CD14-positive monocyte (primary cell): ENCODE data around the gene TRAPPC6A. TPM values are rescaled to one million over a fixed set of nuclear protein-coding genes. Genes with fewer than 3 reads are reported as not detected.

ENCODE experiments used
- DNase-seq, 3 donors: peaks; one replicate each; pipeline ENCODE4 v3.0.0-alpha.2; 2011 to 2022
- H2AFZ ChIP-seq: 2 replicates; pipeline ENCODE4 v1.6.0; 2012; ENCODE audit warnings: mild to moderate bottlenecking, low read depth, low read length, inconsistent platforms; ENCODE audit not compliant: insufficient read depth, poor library complexity, severe bottlenecking
- H3K27ac ChIP-seq, 2 donors: 1 replicate in 1 of 2; 2 replicates in 1 of 2; pipeline ENCODE4 v1.5.1; 2012 to 2013; ENCODE audit warnings: low read length in 2 of 2, control low read depth in 1 of 2, inconsistent platforms in 1 of 2, low read depth in 1 of 2, mild to moderate bottlenecking in 1 of 2
- H3K27me3 ChIP-seq, 2 donors: one replicate each; pipeline versions ENCODE4 v1.6.0 to v1.6.1; 2011 to 2013; ENCODE audit warnings: low read length in 2 of 2; ENCODE audit not compliant: control insufficient read depth in 2 of 2, insufficient read depth in 2 of 2
- H3K36me3 ChIP-seq, 2 donors: replicated peaks in 1 of 2; 1 replicate in 1 of 2; 2 replicates in 1 of 2; pipeline versions ENCODE4 v1.5.1 to v1.6.1; 2012 to 2013; ENCODE audit warnings: low read length in 2 of 2, control low read depth in 1 of 2, inconsistent platforms in 1 of 2, mild to moderate bottlenecking in 1 of 2; ENCODE audit not compliant: insufficient read depth in 2 of 2, control insufficient read depth in 1 of 2
- H3K4me1 ChIP-seq, 2 donors: 1 replicate in 1 of 2; 2 replicates in 1 of 2; pipeline versions ENCODE4 v1.5.1 to v1.6.1; 2012 to 2013; ENCODE audit warnings: low read length in 2 of 2, control low read depth in 1 of 2, inconsistent platforms in 1 of 2, mild to moderate bottlenecking in 1 of 2, moderate library complexity in 1 of 2; ENCODE audit not compliant: insufficient read depth in 2 of 2, control insufficient read depth in 1 of 2
- H3K4me2 ChIP-seq: replicated peaks from 2 replicates; pipeline ENCODE3; 2012; ENCODE audit warnings: low read length, moderate library complexity, mild to moderate bottlenecking; ENCODE audit not compliant: poor library complexity, severe bottlenecking; ENCODE audit errors: extremely low read depth
- H3K4me3 ChIP-seq, 3 experiments: fragments of 200-600 bp in 1 of 3; sonication (generic) in 1 of 3; replicated peaks in 1 of 3; 1 replicate in 2 of 3; 2 replicates in 1 of 3; pipeline ENCODE4 v1.5.1; 2011 to 2013; ENCODE audit warnings: low read length in 3 of 3, mild to moderate bottlenecking in 3 of 3, control low read depth in 2 of 3, low read depth in 2 of 3, inconsistent platforms in 1 of 3, moderate library complexity in 1 of 3
- H3K79me2 ChIP-seq: 2 replicates; pipeline ENCODE4 v1.6.0; 2012; ENCODE audit warnings: mild to moderate bottlenecking, control low read depth, inconsistent platforms, low read length, moderate library complexity; ENCODE audit not compliant: insufficient read depth
- H3K9ac ChIP-seq: 2 replicates; pipeline ENCODE4 v1.6.0; 2017; ENCODE audit warnings: low read length, mild to moderate bottlenecking; ENCODE audit not compliant: insufficient read depth, poor library complexity, severe bottlenecking
- H3K9me3 ChIP-seq, 2 donors: replicated peaks in 1 of 2; 1 replicate in 1 of 2; 2 replicates in 1 of 2; pipeline versions ENCODE4 v1.5.1 to v1.6.1; 2012 to 2013; ENCODE audit warnings: low read length in 2 of 2, control low read depth in 1 of 2; ENCODE audit not compliant: control insufficient read depth in 1 of 2, insufficient read depth in 1 of 2
- H4K20me1 ChIP-seq: 2 replicates; pipeline ENCODE4 v1.6.0; 2012; ENCODE audit warnings: mild to moderate bottlenecking, low read length, control low read depth, moderate library complexity; ENCODE audit not compliant: insufficient read depth
- H3K27ac Mint-ChIP-seq, 7 donors: one replicate each; pipeline ENCODE4 v1.8.0; 2020; ENCODE audit warnings: mild to moderate bottlenecking in 7 of 7, mixed read lengths in 7 of 7, moderate library complexity in 6 of 7, inconsistent platforms in 2 of 7
- H3K27me3 Mint-ChIP-seq, 3 donors: one replicate each; pipeline ENCODE4 v1.8.0; 2021 to 2022; ENCODE audit warnings: low read depth in 3 of 3, mild to moderate bottlenecking in 3 of 3, mixed read lengths in 3 of 3, moderate library complexity in 3 of 3, inconsistent platforms in 1 of 3
- H3K36me3 Mint-ChIP-seq, 2 donors: one replicate each; pipeline ENCODE4 v1.8.0; 2020; ENCODE audit warnings: mixed read lengths in 2 of 2, inconsistent platforms in 1 of 2, mild to moderate bottlenecking in 1 of 2
- H3K4me1 Mint-ChIP-seq: one replicate; pipeline ENCODE4 v1.8.0; 2020; ENCODE audit warnings: mild to moderate bottlenecking, mixed read lengths
- H3K4me3 Mint-ChIP-seq, 2 donors: one replicate each; pipeline ENCODE4 v1.8.0; 2020; ENCODE audit warnings: mild to moderate bottlenecking in 2 of 2, mixed read lengths in 2 of 2, moderate library complexity in 1 of 2
- H3K9me3 Mint-ChIP-seq, 7 donors: one replicate each; pipeline ENCODE4 v1.8.0; 2020 to 2022; ENCODE audit warnings: mixed read lengths in 7 of 7, mild to moderate bottlenecking in 6 of 7, moderate library complexity in 6 of 7, inconsistent platforms in 2 of 7
- CTCF ChIP-seq: fragments of 200-600 bp; IDR thresholded peaks from one replicate; pipeline ENCODE4 v1.8.0; 2022; ENCODE audit warnings: antibody characterized with exemption, mild to moderate bottlenecking
- WGBS: methylation state at CpG from one replicate; pipeline ENCODE4 v1.1.5; 2013; ENCODE audit warnings: missing lambda C conversion rate; ENCODE audit not compliant: insufficient coverage; 5-methylcytosine and 5-hydroxymethylcytosine counted together
- intact Hi-C, 2 donors: fragments of 100-400 bp; cut with micrococcal nuclease; formaldehyde crosslinking; loops; one replicate each; pipeline versions ENCODE4 v1.15.0 to v1.15.1; 2023
- polyA plus RNA-seq, 3 donors: library from polyadenylated mRNA; depleted of rRNA in 1 of 3; unstranded in 2 of 3; stranded (reverse) in 1 of 3; fragments of 300-500 nt in 2 of 3; fragments of >200 nt in 1 of 3; fragmentation: Illumina TruSeq in 2 of 3; gene quantifications; 1 replicate in 2 of 3; 2 replicates in 1 of 3; pipeline ENCODE4 v1.2.3, GENCODE V29; 2012 to 2021

Gene TRAPPC6A
- polyA plus RNA-seq, 3 donors = 49.7 to 82.7 (median 63.4) TPM

GRCh38 chr19:45179892-45180370 lies 1.9 kb upstream of the TRAPPC6A start:
- H2AFZ ChIP-seq = peak overlapping the region; percentile 85
- Mint-ChIP-seq H3K4me3 (peak overlapping the region; percentile 74 to 81), H3K27ac (peak overlapping the region in 2 of 7 donors; percentile 30 to 60), H3K36me3 (peaks cover 17 to 26% of the 10 kb centered on the region in 2 donors), H3K27me3 (no peaks in the 10 kb centered on the region), H3K9me3 (peaks cover 0 to 2% (median 0%) of the 10 kb centered on the region in 7 donors), H3K4me1 (peaks cover 61% of the 10 kb centered on the region)
- intact Hi-C loops = loop anchor here in 1 of 2 donors (5.0 kb wide), 2 partner anchors 88 to 103 kb away; partner anchors contain the start of genes GEMIN7, PPP1R37 and ZNF296
- no peaks in the 10 kb centered on the region for H3K27me3 ChIP-seq
- H3K4me1 ChIP-seq = peaks cover 52 to 67% of the 10 kb centered on the region in 2 donors
- DNase-seq = no peak
- peaks cover 3 to 7% of the 10 kb centered on the region in 2 donors for H3K36me3 ChIP-seq
- peak overlapping the region; percentile 87 for H3K9ac ChIP-seq
- TF ChIP-seq CTCF = no peak
- H3K27ac ChIP-seq = peak overlapping the region in 1 of 2 donors; percentile 96
- 84% methylated on average over 3 of the region's 9 CpGs for WGBS
- H4K20me1 ChIP-seq = peaks cover 36% of the 10 kb centered on the region
- H3K79me2 ChIP-seq = peaks cover 46% of the 10 kb centered on the region
- H3K9me3 ChIP-seq = no peaks in the 10 kb centered on the region
- H3K4me2 ChIP-seq = peak overlapping the region; percentile 77
- peak overlapping the region; percentile 37 to 92 (median 69) for H3K4me3 ChIP-seq

DNA sequence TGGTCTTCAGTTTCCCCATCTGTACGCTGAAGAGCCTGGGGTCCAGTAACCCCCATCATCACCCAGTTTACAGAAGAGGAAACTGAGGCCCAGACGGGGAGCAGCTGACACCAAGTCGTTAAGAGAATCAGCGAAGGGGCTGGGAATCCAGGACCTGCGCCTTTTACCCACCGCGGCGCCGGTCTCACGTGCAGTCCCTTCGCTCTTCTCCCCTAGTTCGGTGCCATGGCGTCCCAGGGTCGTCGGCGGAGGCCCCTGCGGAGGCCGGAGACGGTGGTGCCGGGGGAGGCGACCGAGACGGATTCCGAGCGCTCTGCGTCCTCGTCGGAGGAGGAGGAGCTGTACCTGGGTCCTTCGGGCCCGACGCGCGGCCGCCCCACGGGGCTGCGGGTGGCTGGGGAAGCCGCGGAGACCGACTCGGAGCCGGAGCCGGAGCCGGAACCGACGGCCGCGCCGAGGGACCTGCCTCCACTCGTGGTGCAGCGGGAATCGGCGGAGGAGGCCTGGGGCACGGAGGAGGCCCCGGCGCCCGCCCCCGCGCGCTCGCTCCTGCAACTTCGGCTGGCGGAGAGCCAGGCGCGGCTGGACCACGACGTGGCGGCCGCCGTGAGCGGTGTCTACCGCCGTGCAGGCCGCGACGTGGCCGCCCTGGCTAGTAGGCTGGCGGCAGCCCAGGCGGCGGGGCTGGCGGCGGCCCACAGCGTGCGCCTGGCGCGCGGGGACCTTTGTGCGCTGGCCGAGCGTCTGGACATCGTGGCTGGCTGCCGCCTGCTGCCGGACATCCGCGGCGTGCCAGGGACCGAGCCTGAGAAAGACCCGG lies 1.2 kb upstream of the TRAPPC6A start:
- 6% methylated on average over 95 of the region's 97 CpGs for WGBS
- Histone ChIP-seq H3K36me3 (peaks cover 3 to 7% of the 10 kb centered on the region in 2 donors), H3K9me3 (no peaks in the 10 kb centered on the region), H4K20me1 (peaks cover 35% of the 10 kb centered on the region), H3K27me3 (no peaks in the 10 kb centered on the region), H3K4me1 (peaks cover 46 to 61% of the 10 kb centered on the region in 2 donors), H3K27ac (peak overlapping the region; percentile 92 to 96), H2AFZ (peak overlapping the region; percentile 85), H3K4me3 (peak overlapping the region; percentile 69 to 92 (median 82)), H3K9ac (peak overlapping the region; percentile 87), H3K4me2 (peak overlapping the region; percentile 77), H3K79me2 (peaks cover 46% of the 10 kb centered on the region)
- H3K36me3 Mint-ChIP-seq = peaks cover 17 to 26% of the 10 kb centered on the region in 2 donors
- peak overlapping the region; percentile 95 to 100 (median 98) for H3K27ac Mint-ChIP-seq
- H3K27me3 Mint-ChIP-seq = no peaks in the 10 kb centered on the region
- intact Hi-C loops = loop anchor here in 1 of 2 donors (5.0 kb wide), 2 partner anchors 87 to 102 kb away; partner anchors contain the start of genes GEMIN7, PPP1R37 and ZNF296
- peak; percentile 8 to 33 (median 26) for DNase-seq
- no peak for TF ChIP-seq CTCF
- H3K4me1 Mint-ChIP-seq = peaks cover 54% of the 10 kb centered on the region
- H3K9me3 Mint-ChIP-seq = peaks cover 0 to 2% (median 0%) of the 10 kb centered on the region in 7 donors
- H3K4me3 Mint-ChIP-seq = peak overlapping the region; percentile 88 to 96
